HepG2 (cell line): ENCODE data around the gene SERINC4. TPM values are rescaled to one million over a fixed set of nuclear protein-coding genes. Genes with fewer than 3 reads are reported as not detected.

Experiments used
- CHD2 ChIP-seq: IDR thresholded peaks from 2 replicates; pipeline ENCODE4 v1.6.1; 2011; ENCODE audit warnings: low read depth, low read length, improper control_type of control experiment
- FOXK1 ChIP-seq: sonication (generic); formaldehyde crosslinking; IDR thresholded peaks from 2 replicates; pipeline ENCODE4 v1.4.0; 2020; ENCODE audit warnings: low read depth, missing genetic modification reagents, borderline replicate concordance
- HMG20A ChIP-seq: IDR thresholded peaks from 2 replicates; pipeline ENCODE4 v1.6.1; 2016; ENCODE audit warnings: borderline replicate concordance
- MAF1 ChIP-seq: sonication (generic); formaldehyde crosslinking; IDR thresholded peaks from 2 replicates; pipeline ENCODE4 v1.5.0; 2020; ENCODE audit warnings: missing genetic modification reagents, borderline replicate concordance
- SOX6 ChIP-seq, 2 experiments: fragments of 450-650 bp in 1 of 2; sonication (generic) in 1 of 2; formaldehyde crosslinking in 1 of 2; IDR thresholded peaks; 2 replicates each; pipeline versions ENCODE4 v1.4.0 to v1.6.1; 2017 to 2020; ENCODE audit warnings: antibody characterized with exemption in 1 of 2, mild to moderate bottlenecking in 1 of 2, missing genetic modification reagents in 1 of 2
- SYNCRIP ChIP-seq: fragments of 200-400 bp; formaldehyde crosslinking; IDR thresholded peaks from 2 replicates; pipeline ENCODE4 v1.6.1; 2018; ENCODE audit warnings: mild to moderate bottlenecking, low read depth, low read length; ENCODE audit not compliant: insufficient read depth
- XRCC5 ChIP-seq: fragments of 200-400 bp; formaldehyde crosslinking; optimal IDR thresholded peaks from 2 replicates; pipeline ENCODE3; 2017; ENCODE audit warnings: mild to moderate bottlenecking, low read length
- YEATS4 ChIP-seq: sonication (generic); formaldehyde crosslinking; IDR thresholded peaks from 2 replicates; pipeline ENCODE4 v1.4.0; 2020; ENCODE audit warnings: missing genetic modification reagents, borderline replicate concordance
- ZBTB40 ChIP-seq, 2 experiments: fragments of 450-650 bp in 1 of 2; sonication (generic) in 1 of 2; formaldehyde crosslinking in 1 of 2; IDR thresholded peaks; 2 replicates each; pipeline versions ENCODE4 v1.6.1 to v1.8.0; 2016 to 2022; ENCODE audit warnings: antibody characterized with exemption in 1 of 2, mild to moderate bottlenecking in 1 of 2, missing genetic modification reagents in 1 of 2
- ZFAT ChIP-seq: sonication (generic); formaldehyde crosslinking; conservative IDR thresholded peaks from 2 replicates; pipeline ENCODE4 v1.8.1; 2023; ENCODE audit warnings: missing genetic modification reagents, inconsistent platforms
- ZFP36L1 ChIP-seq: sonication (generic); formaldehyde crosslinking; IDR thresholded peaks from 2 replicates; pipeline ENCODE4 v1.8.0; 2022; ENCODE audit warnings: mild to moderate bottlenecking, missing genetic modification reagents, moderate library complexity
- ZFP62 ChIP-seq: sonication (generic); formaldehyde crosslinking; IDR thresholded peaks from 2 replicates; pipeline ENCODE4 v1.4.0; 2020; ENCODE audit warnings: missing genetic modification reagents
- ZNF225 ChIP-seq: sonication (generic); formaldehyde crosslinking; IDR thresholded peaks from 2 replicates; pipeline ENCODE4 v1.4.0; 2020; ENCODE audit warnings: mild to moderate bottlenecking, missing genetic modification reagents
- ZNF335 ChIP-seq: sonication (generic); formaldehyde crosslinking; IDR thresholded peaks from 2 replicates; pipeline ENCODE4 v1.4.0; 2020; ENCODE audit warnings: missing genetic modification reagents
- ZNF451 ChIP-seq: sonication (generic); formaldehyde crosslinking; IDR thresholded peaks from 2 replicates; pipeline ENCODE4 v1.5.0; 2020; ENCODE audit warnings: mild to moderate bottlenecking, missing genetic modification reagents
- ZNF674 ChIP-seq: sonication (generic); formaldehyde crosslinking; IDR thresholded peaks from 2 replicates; pipeline ENCODE4 v1.5.0; 2020; ENCODE audit warnings: low read depth, mild to moderate bottlenecking, missing genetic modification reagents
- ZXDC ChIP-seq: sonication (generic); formaldehyde crosslinking; IDR thresholded peaks from 2 replicates; pipeline ENCODE4 v1.5.0; 2020; ENCODE audit warnings: mild to moderate bottlenecking, missing genetic modification reagents
- polyA plus RNA-seq, 8 experiments: library from polyadenylated mRNA; depleted of rRNA in 3 of 8; stranded (reverse) in 7 of 8; unstranded in 1 of 8; fragments of >200 nt; fragmentation: Illumina TruSeq in 4 of 8; extraction: Trizol in 4 of 8; gene quantifications; 2 replicates each; pipeline versions ENCODE4 v1.2.1 to v1.2.3, GENCODE V29; 2011 to 2016; ENCODE audit warnings: low read depth in 4 of 8, missing spikeins in 1 of 8, mixed read lengths in 1 of 8; ENCODE audit not compliant: insufficient read depth in 1 of 8
- total RNA-seq, 5 experiments: library from RNA; depleted of rRNA; stranded (reverse); fragments of >200 nt; fragmentation: Illumina TruSeq; extraction: Trizol; gene quantifications; 2 replicates each; pipeline ENCODE4 v1.2.3, GENCODE V29; 2016; ENCODE audit warnings: low read depth in 1 of 5

The SERINC4 gene
- total and polyA plus RNA-seq, 2 of the 13 experiments (the other 11 are each of a cell fraction or from before 2014, with no cell fraction given), result not detected

- TF ChIP-seq ZBTB40 (IDR thresholded peaks at IDR 0.05), result no peak
- no peak for TF ChIP-seq ZBTB40 (CRISPR knock-in tag; IDR thresholded peaks at IDR 0.05)
- no peak for TF ChIP-seq ZFAT (CRISPR knock-in tag)
- TF ChIP-seq ZFP62 (CRISPR knock-in tag), result no peak
- no peak for TF ChIP-seq SYNCRIP
- no peak for TF ChIP-seq SOX6 (IDR thresholded peaks at IDR 0.05)
- peak; percentile 51 for TF ChIP-seq SOX6 (CRISPR knock-in tag; IDR thresholded peaks at IDR 0.05)
- TF ChIP-seq ZXDC (CRISPR knock-in tag), result no peak
- TF ChIP-seq YEATS4 (CRISPR knock-in tag), result 0 out of 2 replicates have a peak, but pooled peaks have one; percentile 21
- TF ChIP-seq ZNF451 (CRISPR knock-in tag), result no peak
- TF ChIP-seq ZNF335 (CRISPR knock-in tag), result no peak
- TF ChIP-seq CHD2, result no peak
- TF ChIP-seq HMG20A, result no peak
- TF ChIP-seq ZNF225, result no peak
- TF ChIP-seq FOXK1 (CRISPR knock-in tag), result no peak
- peak; percentile 91 for TF ChIP-seq XRCC5
- no peak for TF ChIP-seq MAF1
- TF ChIP-seq ZNF674, result no peak
- TF ChIP-seq ZFP36L1 (CRISPR knock-in tag), result no peak
These were observed 24.5 kb downstream of the SERINC4 start (continued) for GRCh38 chr15:43775411-43775965.
